ENCODE measurements around the gene FILIP1L. TPM values are rescaled to one million over a fixed set of nuclear protein-coding genes. Genes with fewer than 3 reads are reported as not detected.

FILIP1L gene
- total and polyA plus RNA-seq, 2 donors (not counting 1 experiment from before 2014, with no cell fraction given): 0.32 to 0.48 TPM

- Mint-ChIP-seq H3K4me1 (peaks cover 3% of the 10 kb centered on the region), H3K27ac (no peak overlapping the region), H3K27me3 (no peaks in the 10 kb centered on the region), H3K4me3 (no peak overlapping the region), H3K9me3 (ENCODE audit: insufficient read depth) (no peaks in the 10 kb centered on the region)
- Histone ChIP-seq H3K4me1 (ENCODE audit: control insufficient read depth in 2 of 2, insufficient read depth in 2 of 2, low read length in 2 of 2) (no peaks in the 10 kb centered on the region), H3K4me3 (ENCODE audit: control extremely low read depth in 1 of 5, extremely low read depth in 1 of 5, insufficient read depth in 1 of 5, low read depth in 2 of 5, low read length in 4 of 5) (no peak overlapping the region), H3K27me3 (replicated peaks in 1 of 4; ENCODE audit: control extremely low read depth in 1 of 4, control insufficient read depth in 3 of 4, insufficient read depth in 4 of 4, low read length in 3 of 4) (no peaks in the 10 kb centered on the region), H2AFZ (ENCODE audit: insufficient read depth, low read depth, low read length, poor library complexity, severe bottlenecking) (no peak overlapping the region), H3K9ac (ENCODE audit: low read length) (no peak overlapping the region), H3K79me2 (ENCODE audit: control insufficient read depth, insufficient read depth, low read length) (peaks cover 9% of the 10 kb centered on the region), H4K20me1 (ENCODE audit: control insufficient read depth, insufficient read depth, low read length, poor library complexity, severe bottlenecking) (no peaks in the 10 kb centered on the region), H3K4me2 (replicated peaks; ENCODE audit: low read depth, low read length, poor library complexity, severe bottlenecking) (no peak overlapping the region), H3K36me3 (replicated peaks in 1 of 2; ENCODE audit: control extremely low read depth in 1 of 2, control insufficient read depth in 1 of 2, extremely low read depth in 1 of 2, insufficient read depth in 2 of 2, low read length in 1 of 2) (no peaks in the 10 kb centered on the region), H3K9me3 (ENCODE audit: control extremely low read depth in 1 of 3, control insufficient read depth in 2 of 3, insufficient read depth in 1 of 3, low read length in 2 of 3) (no peaks in the 10 kb centered on the region), H3K27ac (ENCODE audit: low read length in 2 of 2) (no peak overlapping the region)
- no peak for DNase-seq
- ATAC-seq (ENCODE audit: low read depth): no peak
- CTCF ChIA-PET: no interaction called here
- POLR2A ChIA-PET: no interaction called here
- WGBS (ENCODE audit: insufficient coverage): 100% methylated on average over 1 of the region's 1 CpG
- intact Hi-C loops (cut with micrococcal nuclease): no loop called here
- TF ChIP-seq CTCF (IDR thresholded peaks at IDR 0.05) (no peak), EZH2 (IDR thresholded peaks at IDR 0.05; ENCODE audit: borderline replicate concordance, insufficient read depth, low read depth, low read length, poor library complexity, severe bottlenecking) (no peak)
These were observed 261.4 kb downstream of the FILIP1L start for GRCh38 chr3:99852851-99853250.

- WGBS (ENCODE audit: insufficient coverage): no CpG with 5 or more reads among the region's 1 CpG
- intact Hi-C loops (cut with micrococcal nuclease): no loop called here
- Histone ChIP-seq H3K27me3 (replicated peaks in 1 of 4; ENCODE audit: control extremely low read depth in 1 of 4, control insufficient read depth in 3 of 4, insufficient read depth in 4 of 4, low read length in 3 of 4) (no peaks in the 10 kb centered on the region), H3K27ac (ENCODE audit: low read length in 2 of 2) (no peak overlapping the region), H3K9ac (ENCODE audit: low read length) (no peak overlapping the region), H4K20me1 (ENCODE audit: control insufficient read depth, insufficient read depth, low read length, poor library complexity, severe bottlenecking) (no peaks in the 10 kb centered on the region), H3K79me2 (ENCODE audit: control insufficient read depth, insufficient read depth, low read length) (peaks cover 9% of the 10 kb centered on the region), H3K4me3 (ENCODE audit: control extremely low read depth in 1 of 5, extremely low read depth in 1 of 5, insufficient read depth in 1 of 5, low read depth in 2 of 5, low read length in 4 of 5) (no peak overlapping the region), H3K4me2 (replicated peaks; ENCODE audit: low read depth, low read length, poor library complexity, severe bottlenecking) (no peak overlapping the region), H3K4me1 (ENCODE audit: control insufficient read depth in 2 of 2, insufficient read depth in 2 of 2, low read length in 2 of 2) (no peaks in the 10 kb centered on the region), H3K9me3 (ENCODE audit: control extremely low read depth in 1 of 3, control insufficient read depth in 2 of 3, insufficient read depth in 1 of 3, low read length in 2 of 3) (no peaks in the 10 kb centered on the region), H2AFZ (ENCODE audit: insufficient read depth, low read depth, low read length, poor library complexity, severe bottlenecking) (no peak overlapping the region), H3K36me3 (replicated peaks in 1 of 2; ENCODE audit: control extremely low read depth in 1 of 2, control insufficient read depth in 1 of 2, extremely low read depth in 1 of 2, insufficient read depth in 2 of 2, low read length in 1 of 2) (no peaks in the 10 kb centered on the region)
- Mint-ChIP-seq H3K27me3 (no peaks in the 10 kb centered on the region), H3K4me3 (no peak overlapping the region), H3K9me3 (ENCODE audit: insufficient read depth) (no peaks in the 10 kb centered on the region), H3K4me1 (peaks cover 3% of the 10 kb centered on the region), H3K27ac (no peak overlapping the region)
- DNase-seq (no peak), ATAC-seq (ENCODE audit: low read depth) (no peak)
- TF ChIP-seq CTCF (IDR thresholded peaks at IDR 0.05): no peak
- no peak for TF ChIP-seq EZH2 (IDR thresholded peaks at IDR 0.05; ENCODE audit: borderline replicate concordance, insufficient read depth, low read depth, low read length, poor library complexity, severe bottlenecking)
- POLR2A ChIA-PET: no interaction called here
- CTCF ChIA-PET: no interaction called here
These were observed 262.3 kb downstream of the FILIP1L start for GRCh38 chr3:99851955-99852354.

Data from B cell (primary cell).